Measurements from ENCODE around the gene TFB1M.
"Not testable (repeated sequence)": the region's sequence is repeated elsewhere in the genome, so short reads cannot be mapped to it uniquely, and the experiment has no call there.

TFB1M gene

DNA sequence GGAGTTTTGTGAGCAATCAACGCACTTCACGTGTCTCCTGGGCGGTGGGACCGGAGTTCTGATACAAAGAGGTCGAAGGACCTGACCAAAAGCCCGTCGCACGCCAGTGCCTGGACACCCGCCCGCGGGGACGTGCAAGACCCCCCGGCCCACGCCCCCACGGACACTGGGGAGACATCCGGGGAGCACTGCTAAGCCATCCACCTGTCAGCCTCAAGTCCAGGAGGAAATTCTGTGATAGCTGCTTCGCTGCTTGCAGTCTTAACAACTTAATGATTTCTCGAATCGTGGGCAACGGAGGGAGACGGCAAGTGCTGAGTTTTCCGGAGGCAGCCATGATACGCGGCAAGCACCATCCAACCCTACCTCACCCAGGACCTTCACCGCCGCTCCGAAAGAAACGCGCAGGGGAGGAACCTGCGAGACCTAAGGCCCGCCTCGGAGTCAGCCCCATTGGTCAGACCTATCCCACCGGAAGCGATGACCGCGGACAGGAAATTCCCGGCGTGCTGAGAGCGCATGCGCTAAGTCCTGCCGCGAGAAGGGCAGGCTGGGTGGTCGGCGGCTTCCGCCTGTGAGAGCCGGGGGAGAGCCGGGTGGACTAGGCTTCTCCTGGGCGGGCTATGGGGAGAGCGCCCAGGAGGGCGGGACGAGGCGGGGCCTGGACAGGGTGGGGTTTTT, at the start of gene TFB1M:
TSS of gene TFB1M (minus strand) at position 393 of the 681 bp plus-strand sequence. CDS start at position 337, 56 bp downstream.
- Histone ChIP-seq H4K20me1 (ENCODE audit: insufficient read depth, low read length) (no peaks in the 10 kb centered on the region), H2AFZ (ENCODE audit: low read length) (peak within 1 kb of the TSS; percentile 91), H3K27ac (ENCODE audit: low read length) (peak within 1 kb of the TSS; percentile 80; the same call in 1 of the 2 replicates), H3K9me2 (replicated peaks; ENCODE audit: insufficient read depth, low read length) (no peaks in the 10 kb centered on the region), H3K79me2 (ENCODE audit: low read length) (no peaks in the 10 kb centered on the region), H3K4me1 (ENCODE audit: low read length) (no peaks in the 10 kb centered on the region), H3K4me3 (ENCODE audit: low read length) (peak within 1 kb of the TSS; percentile 93), H3K9me3 (replicated peaks; ENCODE audit: insufficient read depth, low read length) (no peaks in the 10 kb centered on the region), H3K9ac (ENCODE audit: low read length) (peak within 1 kb of the TSS; percentile 71), H3K27me3 (replicated peaks; ENCODE audit: insufficient read depth, low read length) (no peaks in the 10 kb centered on the region), H3K36me3 (replicated peaks; ENCODE audit: insufficient read depth, low read length) (no peaks in the 10 kb centered on the region), H3K4me2 (ENCODE audit: low read depth, low read length) (peak within 1 kb of the TSS; percentile 82), H3F3A (ENCODE audit: insufficient read depth, low read length) (peaks cover 12% of the 10 kb centered on the region)
- DNase-seq = peak; percentile 95
- TF ChIP-seq CTCF (IDR thresholded peaks at IDR 0.05; ENCODE audit: low read length) (no peak), EZH2 (optimal IDR thresholded peaks at IDR 0.05; ENCODE audit: low read depth, low read length) (no peak)

GRCh38 chr6:155364021-155364420, 49.7 kb upstream of the TFB1M start:
- not testable (repeated sequence) for H3K9me2 ChIP-seq (replicated peaks; ENCODE audit: insufficient read depth, low read length); H3K79me2 ChIP-seq (ENCODE audit: low read length); H3K36me3 ChIP-seq (replicated peaks; ENCODE audit: insufficient read depth, low read length); H3K4me1 ChIP-seq (ENCODE audit: low read length); H3F3A ChIP-seq (ENCODE audit: insufficient read depth, low read length); H3K27ac ChIP-seq (ENCODE audit: low read length); H2AFZ ChIP-seq (ENCODE audit: low read length); H4K20me1 ChIP-seq (ENCODE audit: insufficient read depth, low read length); H3K27me3 ChIP-seq (replicated peaks; ENCODE audit: insufficient read depth, low read length); H3K4me3 ChIP-seq (ENCODE audit: low read length); H3K9me3 ChIP-seq (replicated peaks; ENCODE audit: insufficient read depth, low read length); DNase-seq; H3K4me2 ChIP-seq (ENCODE audit: low read depth, low read length); H3K9ac ChIP-seq (ENCODE audit: low read length)

GRCh38 chr6:155362968-155363632, 48.8 kb upstream of the TFB1M start:
- not testable (repeated sequence) for H3K9me3 ChIP-seq (replicated peaks; ENCODE audit: insufficient read depth, low read length)

DNA sequence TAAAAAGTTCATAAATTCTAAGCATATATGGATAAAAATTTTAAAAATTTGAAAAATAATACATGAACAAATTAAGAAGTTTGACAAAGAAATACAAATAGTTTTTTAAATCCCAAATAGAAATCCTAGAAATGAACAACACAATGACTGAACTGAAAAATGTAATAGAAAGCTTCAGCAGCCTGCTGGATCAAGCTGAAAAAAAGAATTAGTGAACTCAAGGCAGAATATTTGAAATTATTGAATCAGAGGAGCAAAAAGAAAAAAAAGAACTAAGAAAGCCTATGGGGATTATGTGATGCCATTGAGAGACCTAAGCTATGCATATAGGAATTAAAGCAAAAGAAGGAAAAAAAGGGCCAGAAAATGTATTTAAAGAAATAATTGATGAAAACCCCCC, 39.9 kb upstream of the TFB1M start:
- Histone ChIP-seq H2AFZ (ENCODE audit: low read length) (no peak overlapping the region), H3K27ac (ENCODE audit: low read length) (no peak overlapping the region), H3K4me1 (ENCODE audit: low read length) (0 out of 2 replicates have a peak, but pooled peaks cover 6% of the 10 kb centered on the region), H3K4me3 (ENCODE audit: low read length) (no peak overlapping the region), H3K36me3 (replicated peaks; ENCODE audit: insufficient read depth, low read length) (no peaks in the 10 kb centered on the region), H3K9ac (ENCODE audit: low read length) (no peak overlapping the region), H3F3A (ENCODE audit: insufficient read depth, low read length) (no peaks in the 10 kb centered on the region), H4K20me1 (ENCODE audit: insufficient read depth, low read length) (no peaks in the 10 kb centered on the region), H3K4me2 (ENCODE audit: low read depth, low read length) (no peak overlapping the region), H3K79me2 (ENCODE audit: low read length) (no peaks in the 10 kb centered on the region), H3K27me3 (replicated peaks; ENCODE audit: insufficient read depth, low read length) (no peaks in the 10 kb centered on the region), H3K9me2 (replicated peaks; ENCODE audit: insufficient read depth, low read length) (no peaks in the 10 kb centered on the region), H3K9me3 (replicated peaks; ENCODE audit: insufficient read depth, low read length) (no peaks in the 10 kb centered on the region)
- DNase-seq = no peak
- TF ChIP-seq EZH2phosphoT487 (IDR thresholded peaks at IDR 0.05; ENCODE audit: low read length) (no peak), EZH2 (optimal IDR thresholded peaks at IDR 0.05; ENCODE audit: low read depth, low read length) (no peak), CTCF (IDR thresholded peaks at IDR 0.05; ENCODE audit: low read length) (no peak)

More at GRCh38 chr6:155362968-155363632, 48.8 kb upstream of the TFB1M start:
- not testable (repeated sequence) for H3K4me2 ChIP-seq (ENCODE audit: low read depth, low read length); H3K27me3 ChIP-seq (replicated peaks; ENCODE audit: insufficient read depth, low read length); H3K4me1 ChIP-seq (ENCODE audit: low read length); H3K9me2 ChIP-seq (replicated peaks; ENCODE audit: insufficient read depth, low read length); H3F3A ChIP-seq (ENCODE audit: insufficient read depth, low read length); H3K4me3 ChIP-seq (ENCODE audit: low read length); H4K20me1 ChIP-seq (ENCODE audit: insufficient read depth, low read length); H3K9ac ChIP-seq (ENCODE audit: low read length); H2AFZ ChIP-seq (ENCODE audit: low read length); H3K36me3 ChIP-seq (replicated peaks; ENCODE audit: insufficient read depth, low read length); DNase-seq; H3K27ac ChIP-seq (ENCODE audit: low read length); H3K79me2 ChIP-seq (ENCODE audit: low read length)

Data from MM.1S (cell line).